T-helper 9 cell (primary cell): ENCODE measurements around the gene KLHL21.

Experiments
- DNase-seq: peaks from one replicate; pipeline ENCODE4 v3.0.0-alpha.2; 2020

Gene KLHL21

DNA sequence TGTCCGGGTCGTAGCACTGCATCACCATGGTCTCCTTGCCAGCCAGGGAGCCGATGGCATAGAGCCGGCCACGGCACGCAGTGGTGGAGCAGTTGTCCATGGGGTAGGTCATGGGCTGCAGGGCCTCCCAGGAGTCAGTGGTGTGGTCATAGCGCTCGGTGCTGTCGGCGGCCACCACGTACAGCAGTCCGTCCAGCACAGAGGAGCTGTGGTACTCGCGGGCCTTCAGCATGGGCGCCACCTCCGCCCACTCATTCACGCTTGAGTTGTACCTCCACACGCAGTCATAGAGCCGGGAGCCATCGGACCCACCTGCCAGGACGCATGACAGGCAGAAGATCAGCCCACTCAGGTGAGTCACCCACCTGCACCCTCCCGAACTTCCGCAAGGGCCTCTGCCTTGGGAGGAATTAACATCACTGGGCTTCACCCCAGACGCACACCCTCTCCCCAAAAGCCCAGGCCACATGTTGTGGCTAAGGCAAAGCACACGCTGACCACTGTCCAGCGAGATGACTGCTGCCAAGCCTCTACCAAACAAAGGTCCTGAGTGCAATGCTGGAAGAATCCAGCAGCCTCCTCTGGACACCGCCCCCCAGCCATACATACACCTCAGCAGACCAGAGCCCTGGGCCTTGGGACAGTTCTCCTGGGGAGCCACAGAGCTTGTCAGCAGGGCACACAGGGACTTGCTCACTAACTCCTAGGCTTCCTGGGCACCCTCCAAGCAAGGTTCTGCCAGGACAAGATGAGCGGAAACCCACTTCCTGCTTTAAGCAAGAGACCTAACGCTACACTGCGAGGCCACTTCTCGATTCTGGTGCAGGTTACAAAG is 3.3 kb downstream of the KLHL21 start:
- peak; percentile 32 for DNase-seq

GRCh38 chr1:6597777-6598131 is 4.9 kb downstream of the KLHL21 start:
- no peak for DNase-seq

DNA sequence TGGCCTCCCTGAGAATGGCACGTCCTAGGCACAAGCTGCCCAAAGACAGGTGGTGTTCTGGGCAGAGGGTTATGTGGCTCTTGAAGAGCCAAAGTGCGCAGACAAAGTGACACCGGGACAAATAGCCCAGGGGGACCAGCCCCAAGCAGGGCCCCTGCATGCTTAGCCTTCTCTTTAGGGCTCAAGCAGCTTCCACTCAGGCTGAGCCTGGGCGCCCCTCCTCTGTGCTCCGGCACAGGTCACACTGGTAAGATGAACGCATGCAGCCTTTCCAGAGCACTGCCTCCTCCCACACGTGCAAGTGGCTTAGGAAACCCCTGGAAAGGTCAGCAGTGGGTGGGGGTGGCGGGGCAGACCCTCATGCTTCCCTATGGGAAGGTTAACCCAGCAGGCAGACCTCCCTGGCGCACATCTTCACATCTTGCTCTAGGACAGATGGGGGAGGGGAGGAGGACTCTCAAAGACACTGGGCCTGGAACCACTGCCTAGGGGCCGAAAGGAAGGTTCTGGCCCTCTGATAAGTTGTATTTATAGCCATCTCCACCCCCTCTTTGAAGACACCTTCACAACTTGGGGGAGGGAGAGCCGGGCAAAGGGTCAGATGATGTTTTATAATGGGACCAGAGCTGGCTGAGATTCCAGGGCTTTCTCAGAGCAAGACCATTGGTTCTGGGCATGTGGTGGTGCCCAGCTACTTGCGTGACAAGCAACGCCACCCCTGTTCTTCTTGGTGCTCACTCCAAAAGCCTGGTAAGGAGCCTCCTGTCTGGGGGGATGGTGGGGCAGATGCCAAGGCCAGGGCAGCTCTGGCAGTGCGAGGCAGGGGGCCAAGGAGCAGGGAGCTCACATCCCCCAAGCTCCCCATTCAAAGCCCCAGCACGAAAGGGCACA is 5.5 kb downstream of the KLHL21 start:
- no peak for DNase-seq

- no peak for DNase-seq
Observed at GRCh38 chr1:6596351-6596750, 6.3 kb downstream of the KLHL21 start.

DNA sequence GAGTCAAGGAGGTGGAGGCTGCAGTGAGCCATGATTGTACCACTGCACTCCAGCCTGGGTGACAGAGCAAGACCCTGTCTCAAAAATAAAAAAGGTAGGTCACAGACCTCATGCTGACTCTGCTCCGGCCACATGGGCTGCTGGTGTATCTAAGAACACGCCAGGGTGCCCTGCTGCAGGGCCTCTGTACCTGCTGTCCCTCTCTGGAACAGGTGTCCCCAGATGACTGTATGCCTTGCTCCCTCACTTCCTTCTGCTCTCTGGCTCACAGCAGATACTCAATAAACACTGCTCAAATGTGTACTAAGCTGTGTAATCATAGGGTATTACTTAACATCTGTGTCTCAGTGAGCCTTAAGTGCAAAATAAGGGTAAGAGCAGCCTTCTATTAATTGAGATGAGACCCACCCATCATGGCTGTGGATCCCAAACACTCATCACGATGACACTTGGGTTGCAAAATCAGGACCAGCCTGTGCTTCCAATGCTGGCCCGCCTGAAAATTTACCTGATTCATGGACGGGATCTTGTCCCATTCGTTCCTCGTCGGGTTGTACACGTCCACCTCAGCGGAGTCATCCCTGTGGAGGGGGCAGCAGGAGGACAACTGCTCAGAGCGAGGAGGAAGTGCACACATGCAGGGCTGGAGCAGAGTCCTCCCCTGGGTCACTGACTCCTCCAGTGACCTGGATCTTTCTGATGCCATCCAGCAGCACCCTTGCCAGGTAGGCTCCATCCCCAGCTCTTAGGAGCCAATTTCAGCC is 7.5 kb downstream of the KLHL21 start:
- no peak for DNase-seq

- no peak for DNase-seq
Observed at GRCh38 chr1:6593810-6594209, 8.9 kb downstream of the KLHL21 start.

- no peak for DNase-seq
Observed at GRCh38 chr1:6592865-6593593, 9.6 kb downstream of the KLHL21 start.

DNA sequence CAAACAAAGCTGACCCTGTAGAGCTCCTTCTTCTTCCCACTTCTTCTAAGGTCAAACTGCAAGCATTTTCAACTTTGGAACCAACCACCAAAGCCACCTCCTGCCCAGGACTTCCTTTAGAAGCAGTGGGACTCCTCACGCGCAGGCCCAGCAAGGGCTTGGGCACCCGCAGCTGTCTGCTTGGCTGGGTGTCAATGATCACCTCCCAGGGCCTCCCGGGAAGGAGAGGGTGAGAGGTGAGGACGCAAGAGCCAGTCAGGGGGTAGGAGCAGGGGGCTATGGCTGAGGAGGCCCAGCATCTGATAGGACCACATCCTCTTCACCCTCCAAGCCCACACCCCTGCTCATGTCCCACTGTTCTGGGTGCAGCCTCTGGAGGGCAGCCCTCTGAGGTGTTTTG is 10.2 kb downstream of the KLHL21 start:
- no peak for DNase-seq

- no peak for DNase-seq
Observed at GRCh38 chr1:6591644-6592043, 11.0 kb downstream of the KLHL21 start.

DNA sequence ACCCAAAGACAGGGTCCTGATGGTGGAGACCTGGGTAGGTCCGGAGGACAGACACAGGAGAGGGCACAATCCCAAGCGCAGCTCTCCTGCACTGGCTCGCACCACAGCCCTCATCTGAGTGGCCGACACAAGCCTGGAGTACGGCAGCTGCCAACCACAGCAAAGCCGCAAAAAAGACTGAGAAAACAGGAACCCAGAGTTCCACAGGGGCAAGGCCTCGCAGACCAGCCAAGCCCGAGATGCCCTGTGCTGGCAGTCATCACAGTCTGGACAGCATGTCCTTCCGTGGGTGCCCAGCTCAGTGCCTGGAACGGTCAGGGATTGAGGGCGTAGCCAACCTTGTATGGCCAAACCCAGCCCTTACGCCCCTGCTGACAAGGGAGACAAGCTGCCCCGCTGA is 11.4 kb downstream of the KLHL21 start:
- DNase-seq, result no peak

DNA sequence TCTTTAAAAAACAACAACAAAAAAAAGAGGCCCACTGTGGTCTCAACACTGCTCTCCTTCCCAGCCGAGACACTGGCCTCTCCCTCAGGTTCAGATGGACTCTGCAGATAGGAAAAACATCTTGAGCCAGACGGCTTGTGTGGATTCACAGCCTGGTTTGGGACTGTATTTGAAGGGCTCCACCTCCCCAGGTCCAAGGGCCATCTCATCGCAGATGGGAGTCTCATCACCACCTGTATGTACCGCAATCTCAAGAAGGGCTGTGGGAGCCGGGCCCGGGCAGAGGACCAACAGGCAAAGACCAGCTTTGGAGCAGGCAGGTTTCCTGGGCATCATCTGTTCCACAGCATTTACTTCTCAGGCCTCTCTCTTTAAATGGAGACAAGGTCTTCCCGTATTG is 12.6 kb downstream of the KLHL21 start:
- DNase-seq, result no peak

GRCh38 chr1:6588893-6589520 is 13.7 kb downstream of the KLHL21 start:
- no peak for DNase-seq

DNA sequence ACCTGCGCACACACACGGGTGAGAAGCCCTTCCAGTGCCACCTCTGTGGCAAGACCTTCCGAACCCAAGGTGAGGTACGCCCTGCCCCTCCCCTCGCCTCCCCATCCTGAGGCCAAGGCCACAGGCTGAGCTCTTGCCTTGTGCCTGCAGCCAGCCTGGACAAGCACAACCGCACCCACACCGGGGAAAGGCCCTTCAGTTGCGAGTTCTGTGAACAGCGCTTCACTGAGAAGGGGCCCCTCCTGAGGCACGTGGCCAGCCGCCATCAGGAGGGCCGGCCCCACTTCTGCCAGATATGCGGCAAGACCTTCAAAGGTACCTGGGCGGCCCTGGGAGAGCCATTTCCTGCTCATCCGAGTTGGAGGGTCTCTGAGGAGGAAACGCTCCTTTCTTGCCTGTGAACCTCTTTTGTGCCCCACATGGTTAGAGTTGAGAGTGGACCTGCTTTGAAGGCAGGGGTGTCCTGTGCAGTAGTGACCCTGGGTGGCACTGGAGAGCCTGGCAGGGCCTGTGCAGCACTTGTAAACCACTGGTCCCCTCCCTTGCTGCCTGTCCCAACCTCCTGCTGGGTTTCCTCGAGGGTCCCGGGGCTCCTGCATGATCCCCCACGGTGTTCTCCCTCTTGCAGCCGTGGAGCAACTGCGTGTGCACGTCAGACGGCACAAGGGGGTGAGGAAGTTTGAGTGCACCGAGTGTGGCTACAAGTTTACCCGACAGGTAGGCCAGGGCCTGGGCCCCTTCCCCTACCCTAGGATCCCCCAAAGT is 14.4 kb downstream of the KLHL21 start:
- no peak for DNase-seq

- DNase-seq, result no peak
Observed at GRCh38 chr1:6587261-6588005, 15.2 kb downstream of the KLHL21 start.

GRCh38 chr1:6586404-6586816 is 16.3 kb downstream of the KLHL21 start:
- DNase-seq, result no peak

DNA sequence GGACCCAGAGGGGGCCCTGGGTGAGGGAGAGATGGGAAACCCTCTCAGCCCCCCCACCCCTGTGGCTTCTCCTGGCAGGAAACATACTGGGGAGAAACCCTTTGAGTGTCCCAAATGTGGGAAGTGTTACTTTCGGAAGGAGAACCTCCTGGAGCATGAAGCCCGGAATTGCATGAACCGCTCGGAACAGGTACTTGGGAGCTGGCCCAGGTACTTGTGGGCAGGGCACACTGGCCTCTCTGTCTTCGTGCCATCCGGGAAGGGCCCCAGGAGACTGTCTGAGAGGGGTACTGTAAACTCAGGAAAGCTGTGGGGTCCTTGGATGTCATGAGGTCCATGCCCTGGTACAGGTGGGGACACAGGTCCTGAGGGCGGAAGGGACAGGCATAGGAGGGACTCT is 16.8 kb downstream of the KLHL21 start:
- DNase-seq, result no peak

- no peak for DNase-seq
Observed at GRCh38 chr1:6585081-6585722, 17.5 kb downstream of the KLHL21 start.

- DNase-seq, result no peak
Observed at GRCh38 chr1:6584126-6585080, 18.3 kb downstream of the KLHL21 start.

DNA sequence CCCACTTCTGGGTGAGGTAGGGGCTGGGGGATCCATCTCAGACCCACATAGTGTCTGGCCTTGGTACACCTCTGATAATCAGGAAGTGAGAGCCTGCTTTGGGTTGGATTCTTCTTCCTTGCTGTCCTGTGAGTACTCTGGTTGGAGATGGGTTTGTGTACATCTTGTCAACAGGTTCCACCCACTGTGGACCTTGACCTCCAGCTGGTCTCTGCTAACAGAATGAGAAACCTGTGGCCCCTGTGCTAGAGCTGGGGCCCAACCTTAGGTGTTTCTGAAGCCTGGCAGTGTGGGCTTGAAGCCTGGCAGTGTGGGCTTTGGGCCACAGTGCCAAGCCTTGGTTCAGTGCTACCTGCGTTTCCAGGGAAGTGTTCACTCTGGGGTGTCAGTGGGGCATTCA is 20.3 kb downstream of the KLHL21 start:
- no peak for DNase-seq
